CD1c-positive myeloid dendritic cell (primary cell): ENCODE results near the gene KLRK1.
"Not testable (repeated sequence)": the region's sequence is repeated elsewhere in the genome, so short reads cannot be mapped to it uniquely, and the experiment has no call there.

Source experiments
- DNase-seq: peaks from one replicate; pipeline ENCODE4 v3.0.0-alpha.2; 2016; ENCODE audit errors: extremely low spot score

KLRK1 gene

GRCh38 chr12:10389904-10390303, at the start of gene KLRK1:
Gene KLRK1 (minus strand): TSS chr12:10390041. CDS start chr12:10388810, 1,231 bp downstream.
- DNase-seq = no peak

DNA sequence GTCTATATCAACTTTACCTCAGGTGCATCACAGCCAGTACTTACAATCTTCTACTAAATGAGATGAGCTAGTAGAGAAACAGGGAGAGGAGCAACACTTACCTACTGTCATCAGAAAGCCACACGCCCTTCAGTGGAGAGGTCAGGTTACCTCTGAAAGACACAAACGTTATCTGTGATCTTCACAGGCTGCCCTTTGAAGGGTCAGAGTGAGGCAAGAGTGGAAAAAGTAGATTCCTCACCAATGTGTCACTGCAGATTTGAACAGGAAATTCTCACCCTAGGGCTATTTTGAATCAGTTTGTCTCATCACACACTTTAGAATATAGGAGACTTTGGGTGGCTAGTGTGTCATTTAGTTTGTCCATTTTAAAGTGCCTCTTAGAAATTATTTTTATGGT, 47.8 kb upstream of the KLRK1 start:
- DNase-seq = not testable (repeated sequence)

- peak; percentile 9 for DNase-seq
These were observed 46.0 kb upstream of the KLRK1 start, which contains the start of gene KLRC2 for GRCh38 chr12:10435816-10436215. Gene KLRC2 (minus strand): TSS chr12:10436010. CDS start chr12:10435986, 24 bp downstream.

DNA sequence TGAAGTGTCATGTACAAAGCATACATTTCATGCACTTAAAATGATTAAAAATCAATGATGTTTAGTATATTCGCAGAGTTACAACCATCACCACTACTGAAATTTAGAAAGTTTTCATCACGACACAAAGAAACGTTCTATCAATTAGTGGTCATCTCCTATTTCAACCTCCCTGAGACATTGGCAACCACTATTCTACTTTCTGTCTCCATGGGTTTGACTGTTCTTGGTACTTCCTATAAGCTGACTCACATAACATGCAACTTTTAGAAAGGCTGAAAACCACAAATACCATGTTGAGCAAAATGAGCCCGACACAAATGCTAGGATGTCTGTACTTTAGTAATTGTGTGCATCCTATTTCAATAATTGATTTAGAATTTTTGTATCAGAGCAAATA, 40.8 kb upstream of the KLRK1 start:
- DNase-seq = not testable (repeated sequence)

GRCh38 chr12:10425938-10426337, 36.1 kb upstream of the KLRK1 start:
- DNase-seq = not testable (repeated sequence)

DNA sequence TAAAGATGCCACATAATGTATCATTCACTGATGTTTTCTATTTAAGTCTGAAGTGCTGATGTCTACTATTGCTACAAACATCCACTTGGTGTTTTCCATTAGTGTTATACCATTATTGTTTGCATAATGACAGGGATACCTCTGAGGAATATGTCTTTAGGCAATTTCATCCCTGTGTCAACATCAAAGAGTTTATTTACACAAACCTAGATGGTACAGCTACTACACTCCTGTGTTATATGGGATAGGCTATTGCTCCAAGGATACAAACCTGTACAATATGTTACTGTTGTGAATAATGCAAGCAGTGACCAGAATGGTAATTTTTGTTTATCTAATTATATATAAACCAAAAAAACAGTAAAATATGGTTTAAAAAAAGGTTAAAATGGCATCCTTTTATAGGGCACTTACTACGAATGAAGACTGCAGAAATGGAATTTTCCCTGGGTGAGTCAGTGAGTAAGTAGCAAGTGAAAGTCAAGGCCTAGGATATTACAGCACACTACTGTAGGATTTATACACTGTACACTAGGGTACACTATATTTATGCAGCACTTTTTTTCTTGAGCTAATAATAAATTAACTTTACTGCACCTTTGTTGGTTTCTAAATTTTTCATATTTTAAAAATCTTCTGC, 34.5 kb upstream of the KLRK1 start:
- DNase-seq = not testable (repeated sequence)

DNA sequence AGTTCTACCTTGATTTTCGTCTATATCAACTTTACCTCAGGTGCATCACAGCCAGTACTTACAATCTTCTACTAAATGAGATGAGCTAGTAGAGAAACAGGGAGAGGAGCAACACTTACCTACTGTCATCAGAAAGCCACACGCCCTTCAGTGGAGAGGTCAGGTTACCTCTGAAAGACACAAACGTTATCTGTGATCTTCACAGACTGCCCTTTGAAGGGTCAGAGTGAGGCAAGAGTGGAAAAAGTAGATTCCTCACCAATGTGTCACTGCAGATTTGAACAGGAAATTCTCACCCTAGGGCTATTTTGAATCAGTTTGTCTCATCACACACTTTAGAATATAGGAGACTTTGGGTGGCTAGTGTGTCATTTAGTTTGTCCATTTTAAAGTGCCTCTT, 32.3 kb upstream of the KLRK1 start:
- not testable (repeated sequence) for DNase-seq

- not testable (repeated sequence) for DNase-seq
These were observed 30.5 kb upstream of the KLRK1 start, which contains the start of gene KLRC3 for GRCh38 chr12:10420334-10420733. Gene KLRC3 (minus strand): TSS chr12:10420595. CDS start chr12:10420550, 45 bp downstream.

GRCh38 chr12:10409392-10409791, 19.6 kb upstream of the KLRK1 start, which contains the start of gene KLRC4:
Gene KLRC4 (minus strand): TSS chr12:10409757. CDS start chr12:10409575, 182 bp downstream.
- DNase-seq = peak; percentile 21

DNA sequence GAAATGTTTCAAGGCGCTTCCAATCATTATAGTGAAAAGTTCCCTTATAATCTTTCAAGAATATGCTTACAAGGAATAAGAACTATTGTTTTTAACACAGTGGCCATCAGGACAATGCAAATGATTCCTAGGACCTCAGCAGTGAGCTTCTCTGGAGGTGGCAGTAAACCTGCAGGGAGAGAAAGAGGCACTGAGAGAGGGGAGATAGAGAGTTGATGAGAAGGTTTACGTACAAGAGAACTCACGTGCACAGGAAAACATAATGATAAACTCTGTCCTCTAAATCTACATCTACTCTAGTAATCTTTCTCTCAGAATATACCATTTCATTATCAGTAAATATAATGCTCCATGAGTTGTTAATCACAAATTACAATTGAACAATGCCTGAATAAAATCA, 19.0 kb upstream of the KLRK1 start:
- no peak for DNase-seq

DNA sequence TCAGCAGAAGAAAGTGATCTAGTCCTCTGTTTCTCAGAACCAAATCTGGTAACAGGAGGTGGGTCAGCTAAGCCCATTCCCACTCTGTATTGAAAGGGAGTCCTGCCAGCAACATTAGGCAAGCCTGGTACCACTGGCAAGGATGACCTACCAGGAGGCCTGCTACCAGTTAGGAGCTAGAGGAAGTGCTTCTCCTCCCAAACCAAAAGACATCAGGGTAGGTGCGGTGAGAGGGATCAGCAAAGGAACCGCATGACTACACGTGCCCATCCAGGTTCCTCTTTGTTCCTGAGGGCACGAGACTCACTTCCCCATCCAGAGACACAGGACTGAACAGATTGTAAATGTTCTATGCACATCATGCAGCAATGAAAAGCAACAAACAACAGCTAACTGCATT, 16.9 kb upstream of the KLRK1 start:
- peak; percentile 81 for DNase-seq

DNA sequence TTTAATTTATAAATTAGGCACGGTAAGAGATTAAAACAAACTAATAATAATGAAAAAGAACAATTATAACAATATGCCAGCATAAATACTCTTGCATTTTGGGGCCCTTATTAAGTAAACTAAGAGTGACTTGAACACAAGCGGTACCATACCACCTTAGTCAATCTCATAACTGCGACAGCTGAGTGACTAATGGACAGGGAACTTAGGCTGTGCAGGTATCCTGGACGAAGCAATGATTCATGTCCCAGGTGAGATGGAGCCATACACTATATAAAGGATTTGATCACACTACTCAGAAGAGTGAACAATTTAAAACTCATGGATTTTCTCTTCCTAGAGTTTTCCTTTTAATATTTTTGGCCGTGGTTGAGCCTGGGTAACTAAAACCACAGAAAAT, 15.5 kb upstream of the KLRK1 start:
- no peak for DNase-seq

GRCh38 chr12:10404798-10405197, 15.0 kb upstream of the KLRK1 start:
- DNase-seq = no peak

- DNase-seq = no peak
These were observed 11.0 kb upstream of the KLRK1 start for GRCh38 chr12:10400829-10401228.

DNA sequence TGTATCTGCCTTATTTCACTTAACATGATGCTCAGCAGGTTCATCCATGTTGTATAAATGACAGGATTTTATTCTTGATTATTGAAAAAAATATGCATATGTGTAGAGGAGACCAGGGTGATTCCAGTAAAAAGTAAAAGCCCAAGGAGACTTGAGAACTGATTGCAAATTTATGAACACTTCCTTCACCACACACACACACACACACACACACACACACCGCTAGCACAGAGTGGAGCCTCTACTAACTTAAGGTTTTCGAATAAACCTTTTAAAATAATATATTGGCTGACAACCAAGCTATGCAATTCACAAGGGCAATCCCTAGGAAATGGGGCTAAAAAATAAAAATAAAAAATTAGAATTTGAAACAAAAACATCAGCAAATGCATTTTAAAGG, 8.3 kb upstream of the KLRK1 start:
- no peak for DNase-seq

- DNase-seq = no peak
These were observed 7.5 kb upstream of the KLRK1 start for GRCh38 chr12:10397296-10397695.

- DNase-seq = not testable (repeated sequence)
These were observed 6.3 kb upstream of the KLRK1 start for GRCh38 chr12:10396176-10396575.

GRCh38 chr12:10395390-10395998, 5.7 kb upstream of the KLRK1 start:
- DNase-seq = peak; percentile 79

GRCh38 chr12:10394531-10395152, 4.8 kb upstream of the KLRK1 start:
- DNase-seq = not testable (repeated sequence)

GRCh38 chr12:10393291-10393690, 3.5 kb upstream of the KLRK1 start:
- no peak for DNase-seq

DNA sequence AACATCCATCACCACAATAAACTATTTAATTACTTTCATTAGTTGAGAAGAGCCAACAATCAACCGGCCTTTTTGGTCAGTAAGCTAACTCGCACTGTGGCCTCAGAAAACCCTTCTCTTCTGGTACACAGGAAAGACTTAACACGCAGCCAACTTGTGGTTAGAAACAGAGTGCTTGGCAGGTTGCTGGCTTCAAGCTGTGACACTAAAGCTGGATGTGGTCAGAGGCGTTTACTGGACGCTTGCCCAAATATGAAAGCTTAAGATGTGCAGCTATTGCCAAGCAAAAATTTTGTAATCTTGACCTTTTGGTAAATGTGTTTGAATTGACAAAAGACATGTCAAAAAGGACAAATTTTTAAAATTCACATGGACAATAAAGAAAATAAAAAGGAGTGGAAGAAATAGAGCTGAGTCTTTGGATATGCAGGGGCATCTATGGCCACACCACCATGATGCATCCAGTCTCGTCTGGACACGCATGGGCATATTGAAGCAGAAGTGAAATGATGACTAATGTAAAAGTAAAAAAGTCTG, 2.6 kb upstream of the KLRK1 start:
- peak; percentile 77 for DNase-seq

GRCh38 chr12:10390991-10391390, 1.1 kb upstream of the KLRK1 start:
- DNase-seq = not testable (repeated sequence)
